ENCODE measurements around the gene CCL16. TPM values are rescaled to one million over a fixed set of nuclear protein-coding genes. Genes with fewer than 3 reads are reported as not detected.

Gene CCL16
- total and polyA plus RNA-seq, 2 donors (not counting 1 experiment from before 2014, with no cell fraction given) = not detected

- Histone ChIP-seq H3K4me2 (replicated peaks; ENCODE audit: low read depth, low read length, poor library complexity, severe bottlenecking) (peak overlapping the region; percentile 2), H3K4me1 (ENCODE audit: control insufficient read depth in 2 of 2, insufficient read depth in 2 of 2, low read length in 2 of 2) (peaks cover 9 to 17% of the 10 kb centered on the region in 2 donors), H3K27me3 (replicated peaks in 1 of 4; ENCODE audit: control extremely low read depth in 1 of 4, control insufficient read depth in 3 of 4, insufficient read depth in 4 of 4, low read length in 3 of 4) (no peaks in the 10 kb centered on the region), H3K36me3 (replicated peaks in 1 of 2; ENCODE audit: control extremely low read depth in 1 of 2, control insufficient read depth in 1 of 2, extremely low read depth in 1 of 2, insufficient read depth in 2 of 2, low read length in 1 of 2) (no peaks in the 10 kb centered on the region), H3K79me2 (ENCODE audit: control insufficient read depth, insufficient read depth, low read length) (no peaks in the 10 kb centered on the region), H3K9ac (ENCODE audit: low read length) (no peak overlapping the region), H4K20me1 (ENCODE audit: control insufficient read depth, insufficient read depth, low read length, poor library complexity, severe bottlenecking) (no peaks in the 10 kb centered on the region), H3K4me3 (ENCODE audit: control extremely low read depth in 1 of 5, extremely low read depth in 1 of 5, insufficient read depth in 1 of 5, low read depth in 2 of 5, low read length in 4 of 5) (no peak overlapping the region), H3K27ac (ENCODE audit: low read length in 2 of 2) (no peak overlapping the region), H3K9me3 (ENCODE audit: control extremely low read depth in 1 of 3, control insufficient read depth in 2 of 3, insufficient read depth in 1 of 3, low read length in 2 of 3) (peaks cover 0 to 45% (median 8%) of the 10 kb centered on the region in 3 donors), H2AFZ (ENCODE audit: insufficient read depth, low read depth, low read length, poor library complexity, severe bottlenecking) (no peak overlapping the region)
- Mint-ChIP-seq H3K27me3 (peaks cover 6% of the 10 kb centered on the region), H3K4me1 (peaks cover 13% of the 10 kb centered on the region), H3K4me3 (no peak overlapping the region), H3K27ac (no peak overlapping the region), H3K9me3 (ENCODE audit: insufficient read depth) (no peaks in the 10 kb centered on the region)
- ATAC-seq (ENCODE audit: low read depth) (peak; percentile 21), DNase-seq (peak; percentile 10)
- WGBS (ENCODE audit: insufficient coverage) = 67% methylated on average over 9 of the region's 14 CpGs
- ChIA-PET CTCF (no interaction called here), POLR2A (no interaction called here)
- intact Hi-C loops (cut with micrococcal nuclease) = no loop called here
- TF ChIP-seq EZH2 (IDR thresholded peaks at IDR 0.05; ENCODE audit: borderline replicate concordance, insufficient read depth, low read depth, low read length, poor library complexity, severe bottlenecking) (no peak), CTCF (IDR thresholded peaks at IDR 0.05) (peak; percentile 12)
These were observed 27.8 kb upstream of the CCL16 start for GRCh38 chr17:36008998-36009665.

- no peaks in the 10 kb centered on the region for H3K27me3 ChIP-seq (replicated peaks in 1 of 4; ENCODE audit: control extremely low read depth in 1 of 4, control insufficient read depth in 3 of 4, insufficient read depth in 4 of 4, low read length in 3 of 4)
- peaks cover 14 to 17% of the 10 kb centered on the region in 2 donors for H3K4me1 ChIP-seq (ENCODE audit: control insufficient read depth in 2 of 2, insufficient read depth in 2 of 2, low read length in 2 of 2)
- H3K79me2 ChIP-seq (ENCODE audit: control insufficient read depth, insufficient read depth, low read length) = no peaks in the 10 kb centered on the region
- H3K4me3 ChIP-seq (ENCODE audit: control extremely low read depth in 1 of 5, extremely low read depth in 1 of 5, insufficient read depth in 1 of 5, low read depth in 2 of 5, low read length in 4 of 5) = no peak overlapping the region
- WGBS (ENCODE audit: insufficient coverage) = 13% methylated on average over 3 of the region's 4 CpGs
- Mint-ChIP-seq H3K27me3 (peaks cover 18% of the 10 kb centered on the region), H3K4me1 (peaks cover 18% of the 10 kb centered on the region), H3K9me3 (ENCODE audit: insufficient read depth) (no peaks in the 10 kb centered on the region), H3K4me3 (no peak overlapping the region), H3K27ac (no peak overlapping the region)
- no peaks in the 10 kb centered on the region for H3K36me3 ChIP-seq (replicated peaks in 1 of 2; ENCODE audit: control extremely low read depth in 1 of 2, control insufficient read depth in 1 of 2, extremely low read depth in 1 of 2, insufficient read depth in 2 of 2, low read length in 1 of 2)
- H4K20me1 ChIP-seq (ENCODE audit: control insufficient read depth, insufficient read depth, low read length, poor library complexity, severe bottlenecking) = no peaks in the 10 kb centered on the region
- H2AFZ ChIP-seq (ENCODE audit: insufficient read depth, low read depth, low read length, poor library complexity, severe bottlenecking) = peak overlapping the region; percentile 37
- CTCF ChIA-PET = interaction anchor here (0.8 to 2.2 kb wide), 4 partner anchors 29 to 478 kb away, joined by 3 to 8 read pairs (median 6); no protein-coding TSS in a partner anchor
- H3K4me2 ChIP-seq (replicated peaks; ENCODE audit: low read depth, low read length, poor library complexity, severe bottlenecking) = peak overlapping the region; percentile 23
- intact Hi-C loops (cut with micrococcal nuclease) = no loop called here
- DNase-seq (peak; percentile 10), ATAC-seq (ENCODE audit: low read depth) (no peak)
- H3K9ac ChIP-seq (ENCODE audit: low read length) = peak overlapping the region; percentile 9
- TF ChIP-seq CTCF (IDR thresholded peaks at IDR 0.05) = no peak
- TF ChIP-seq EZH2 (IDR thresholded peaks at IDR 0.05; ENCODE audit: borderline replicate concordance, insufficient read depth, low read depth, low read length, poor library complexity, severe bottlenecking) = no peak
- peaks cover 0 to 20% (median 7%) of the 10 kb centered on the region in 3 donors for H3K9me3 ChIP-seq (ENCODE audit: control extremely low read depth in 1 of 3, control insufficient read depth in 2 of 3, insufficient read depth in 1 of 3, low read length in 2 of 3)
- H3K27ac ChIP-seq (ENCODE audit: low read length in 2 of 2) = no peak overlapping the region
- POLR2A ChIA-PET = no interaction called here
These were observed 23.4 kb upstream of the CCL16 start for GRCh38 chr17:36004594-36005108.
